ENCODE measurements around the gene SAP130.

DNA sequence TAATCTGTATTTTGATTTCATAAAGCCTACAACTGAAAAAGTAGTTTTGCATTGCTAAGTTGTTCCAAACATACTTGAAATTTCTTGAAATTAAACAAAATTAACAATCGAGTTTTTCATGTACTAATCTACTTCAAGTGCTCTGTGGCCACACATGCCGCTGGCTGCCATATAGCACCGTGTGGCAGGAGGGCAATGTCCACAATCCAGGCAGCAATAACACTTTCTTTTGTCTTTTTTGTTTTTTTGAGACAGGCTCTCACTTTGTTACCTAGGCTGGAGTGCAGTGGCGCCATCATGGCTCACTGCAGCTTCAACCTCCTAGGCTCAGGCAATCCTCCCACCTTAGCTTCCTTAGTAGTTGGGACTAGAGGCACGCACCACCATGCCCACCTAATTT is 36.1 kb downstream of the SAP130 start:
- TF ChIP-seq, protein P1, sequence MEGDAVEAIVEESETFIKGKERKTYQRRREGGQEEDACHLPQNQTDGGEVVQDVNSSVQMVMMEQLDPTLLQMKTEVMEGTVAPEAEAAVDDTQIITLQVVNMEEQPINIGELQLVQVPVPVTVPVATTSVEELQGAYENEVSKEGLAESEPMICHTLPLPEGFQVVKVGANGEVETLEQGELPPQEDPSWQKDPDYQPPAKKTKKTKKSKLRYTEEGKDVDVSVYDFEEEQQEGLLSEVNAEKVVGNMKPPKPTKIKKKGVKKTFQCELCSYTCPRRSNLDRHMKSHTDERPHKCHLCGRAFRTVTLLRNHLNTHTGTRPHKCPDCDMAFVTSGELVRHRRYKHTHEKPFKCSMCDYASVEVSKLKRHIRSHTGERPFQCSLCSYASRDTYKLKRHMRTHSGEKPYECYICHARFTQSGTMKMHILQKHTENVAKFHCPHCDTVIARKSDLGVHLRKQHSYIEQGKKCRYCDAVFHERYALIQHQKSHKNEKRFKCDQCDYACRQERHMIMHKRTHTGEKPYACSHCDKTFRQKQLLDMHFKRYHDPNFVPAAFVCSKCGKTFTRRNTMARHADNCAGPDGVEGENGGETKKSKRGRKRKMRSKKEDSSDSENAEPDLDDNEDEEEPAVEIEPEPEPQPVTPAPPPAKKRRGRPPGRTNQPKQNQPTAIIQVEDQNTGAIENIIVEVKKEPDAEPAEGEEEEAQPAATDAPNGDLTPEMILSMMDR (conservative IDR thresholded peaks at IDR 0.05; ENCODE audit: low read length), result no peak
- TF ChIP-seq EZH2phosphoT487 (IDR thresholded peaks at IDR 0.05; ENCODE audit: borderline replicate concordance), result no peak
